ENCODE measurements around the gene NMBR.
"Not testable (repeated sequence)": the region's sequence is repeated elsewhere in the genome, so short reads cannot be mapped to it uniquely, and the experiment has no call there.

NMBR gene

DNA sequence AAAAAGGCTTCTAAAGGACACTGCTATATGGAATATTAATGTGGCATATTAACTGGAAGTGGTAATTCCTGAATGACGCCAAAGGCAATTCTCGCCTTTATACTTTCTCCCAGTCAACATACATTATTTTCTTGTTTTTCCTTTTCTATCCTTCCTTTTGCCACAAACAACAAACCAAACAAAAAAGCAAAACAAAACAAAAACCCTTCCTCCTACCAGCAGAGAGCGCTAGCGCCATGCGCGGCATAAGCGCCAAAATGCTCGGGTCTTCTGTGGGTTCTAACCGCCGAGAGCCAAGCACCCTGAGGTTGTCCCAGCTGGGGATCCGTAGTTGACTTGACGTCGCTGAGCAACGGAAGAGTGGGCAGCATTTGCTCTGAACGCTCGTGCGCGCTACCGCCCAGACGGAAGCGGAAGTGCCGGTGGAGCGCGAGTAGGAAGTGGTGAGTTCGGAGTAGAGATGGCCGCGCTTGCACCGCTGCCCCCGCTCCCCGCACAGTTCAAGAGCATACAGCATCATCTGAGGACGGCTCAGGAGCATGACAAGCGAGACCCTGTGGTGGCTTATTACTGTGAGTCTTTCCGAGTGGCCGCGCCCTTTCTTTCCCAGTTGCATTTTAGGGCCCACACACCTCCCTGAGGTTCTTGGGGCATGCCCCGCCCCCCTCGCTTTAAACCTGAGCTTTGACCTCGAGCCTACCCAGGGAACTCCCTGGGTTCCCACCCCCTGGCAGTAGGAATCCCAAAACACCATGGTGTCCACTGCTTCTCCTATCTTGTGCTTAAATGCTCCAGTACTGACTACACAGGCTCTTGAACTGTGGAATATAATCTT, at the start of gene NMBR, which contains the start of gene VTA1:
Gene NMBR, minus strand, starts transcription at position 295 of the 835 bp plus-strand sequence. CDS start 58,464 bp downstream, outside the sequence.
Gene VTA1, plus strand, starts transcription at position 436 of the 835 bp plus-strand sequence. Its CDS starts 25 bp downstream, at position 461.
- peak; percentile 99 for DNase-seq (ENCODE audit: low read depth)

- no peak for DNase-seq (ENCODE audit: low read depth)
These were observed 49.1 kb upstream of the NMBR start for GRCh38 chr6:142195862-142196541.

GRCh38 chr6:142193621-142194020, 46.7 kb upstream of the NMBR start:
- DNase-seq (ENCODE audit: low read depth) = no peak

GRCh38 chr6:142192343-142192742, 45.4 kb upstream of the NMBR start:
- DNase-seq (ENCODE audit: low read depth) = no peak

GRCh38 chr6:142189057-142189456, 42.1 kb upstream of the NMBR start:
- DNase-seq (ENCODE audit: low read depth) = no peak

- not testable (repeated sequence) for DNase-seq (ENCODE audit: low read depth)
These were observed 41.4 kb upstream of the NMBR start for GRCh38 chr6:142188341-142188740.

GRCh38 chr6:142187209-142187608, 40.3 kb upstream of the NMBR start:
- DNase-seq (ENCODE audit: low read depth) = peak; percentile 47

- no peak for DNase-seq (ENCODE audit: low read depth)
These were observed 38.7 kb upstream of the NMBR start for GRCh38 chr6:142185641-142186040.

GRCh38 chr6:142184307-142184706, 37.4 kb upstream of the NMBR start:
- DNase-seq (ENCODE audit: low read depth) = no peak

DNA sequence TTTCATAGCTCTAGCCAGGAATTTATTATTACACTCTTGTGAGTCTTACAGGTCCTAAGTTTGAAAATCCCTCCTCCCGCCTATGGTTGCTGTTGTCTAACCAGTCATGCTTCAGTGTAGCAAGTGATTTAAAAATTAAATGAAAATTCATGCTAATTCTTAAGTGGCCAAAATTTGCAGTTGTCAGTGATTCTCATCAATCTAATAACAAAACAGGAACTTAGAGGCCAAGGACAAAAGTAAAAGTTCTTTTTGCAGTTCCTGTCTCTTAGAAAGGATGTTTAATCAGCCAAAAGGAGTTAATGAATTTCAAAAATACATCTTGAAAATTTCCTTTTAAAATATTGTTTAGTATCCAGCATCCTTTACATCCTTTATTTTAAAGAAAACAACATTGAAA, 36.4 kb upstream of the NMBR start:
- no peak for DNase-seq (ENCODE audit: low read depth)

GRCh38 chr6:142182004-142182403, 35.1 kb upstream of the NMBR start:
- no peak for DNase-seq (ENCODE audit: low read depth)

DNA sequence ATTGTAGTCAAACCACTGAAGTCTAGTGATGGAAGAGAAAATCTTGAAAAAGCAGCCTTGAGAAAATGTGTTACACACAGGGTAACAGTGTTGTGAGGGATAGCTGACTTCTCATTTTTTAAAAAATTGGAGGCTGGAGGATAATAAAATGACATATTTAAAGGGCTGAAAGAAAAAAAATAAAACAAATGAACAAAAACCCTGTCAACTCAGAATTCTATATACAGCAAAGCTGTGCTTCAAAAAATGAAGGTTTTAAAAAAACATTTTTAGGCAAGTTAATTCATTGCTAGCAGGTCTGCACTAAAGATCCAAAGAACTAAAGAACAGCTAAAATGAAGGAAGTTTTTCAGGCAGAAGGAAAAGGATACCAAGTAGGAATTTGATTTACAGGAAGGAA, 31.2 kb upstream of the NMBR start:
- no peak for DNase-seq (ENCODE audit: low read depth)

- no peak for DNase-seq (ENCODE audit: low read depth)
These were observed 27.8 kb upstream of the NMBR start for GRCh38 chr6:142174703-142175102.

- no peak for DNase-seq (ENCODE audit: low read depth)
These were observed 27.1 kb upstream of the NMBR start for GRCh38 chr6:142173980-142174379.

DNA sequence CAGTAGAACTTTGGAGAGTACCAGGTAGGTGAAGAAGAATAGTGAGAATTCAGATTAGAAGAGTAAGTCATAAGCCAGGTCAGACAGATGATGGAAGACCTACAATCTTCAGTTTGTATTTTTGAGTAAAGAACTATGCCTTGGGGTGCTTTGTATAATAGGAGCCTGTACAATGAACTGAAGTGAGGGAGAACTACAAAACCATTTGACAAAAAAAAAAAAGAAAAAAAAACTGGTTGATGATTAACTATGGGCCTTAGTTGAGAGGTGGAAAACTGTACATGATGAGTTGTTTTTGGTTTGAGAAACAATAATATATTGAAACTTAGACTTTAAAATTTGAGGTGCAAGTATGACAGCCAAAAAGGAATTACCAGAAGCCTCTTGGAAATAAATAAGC, 25.8 kb upstream of the NMBR start:
- DNase-seq (ENCODE audit: low read depth) = no peak

GRCh38 chr6:142171351-142171750, 24.4 kb upstream of the NMBR start:
- DNase-seq (ENCODE audit: low read depth) = no peak

DNA sequence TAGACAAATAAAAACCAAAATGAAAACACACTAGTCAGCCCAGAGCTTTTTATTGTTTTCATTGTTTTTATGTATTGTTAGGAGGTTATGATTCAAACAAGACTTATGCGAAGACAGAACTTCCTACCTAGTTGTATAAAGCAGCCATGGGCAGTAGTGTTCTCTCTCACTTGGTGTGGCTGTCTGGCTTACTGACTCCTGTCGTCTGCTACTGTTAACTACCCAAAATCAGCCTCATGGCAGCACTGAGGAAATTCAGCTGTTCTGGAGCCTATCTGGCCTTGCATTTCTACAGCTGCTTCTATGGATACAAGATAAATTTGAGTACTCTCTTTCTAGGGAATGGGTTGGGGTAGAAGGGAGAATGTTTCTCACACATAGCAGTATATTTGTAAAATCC, 20.6 kb upstream of the NMBR start:
- no peak for DNase-seq (ENCODE audit: low read depth)

GRCh38 chr6:142167071-142167470, 20.1 kb upstream of the NMBR start:
- no peak for DNase-seq (ENCODE audit: low read depth)

DNA sequence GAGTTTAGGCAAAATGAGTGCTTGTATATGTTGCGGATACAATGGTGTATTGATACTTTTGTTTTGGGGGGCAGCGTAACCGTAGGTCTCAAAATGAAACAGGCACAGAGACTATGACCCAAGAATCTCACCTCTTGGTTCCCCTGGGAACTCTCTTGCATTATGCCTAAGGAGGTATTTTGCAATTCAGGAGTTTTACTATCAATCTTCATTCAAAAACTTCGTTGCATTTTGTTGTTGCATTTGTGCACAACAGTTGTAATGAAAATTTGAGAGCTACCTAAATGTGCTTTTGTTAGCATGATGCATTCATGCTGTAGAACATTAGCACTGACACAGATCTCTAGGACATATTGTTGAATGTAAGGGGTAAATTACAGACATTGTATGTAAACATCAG, 18.3 kb upstream of the NMBR start:
- no peak for DNase-seq (ENCODE audit: low read depth)

GRCh38 chr6:142162780-142163179, 15.9 kb upstream of the NMBR start:
- DNase-seq (ENCODE audit: low read depth) = no peak

- not testable (repeated sequence) for DNase-seq (ENCODE audit: low read depth)
These were observed 9.8 kb upstream of the NMBR start for GRCh38 chr6:142156758-142157068.

GRCh38 chr6:142155895-142156757, 9.2 kb upstream of the NMBR start:
- DNase-seq (ENCODE audit: low read depth) = no peak

DNA sequence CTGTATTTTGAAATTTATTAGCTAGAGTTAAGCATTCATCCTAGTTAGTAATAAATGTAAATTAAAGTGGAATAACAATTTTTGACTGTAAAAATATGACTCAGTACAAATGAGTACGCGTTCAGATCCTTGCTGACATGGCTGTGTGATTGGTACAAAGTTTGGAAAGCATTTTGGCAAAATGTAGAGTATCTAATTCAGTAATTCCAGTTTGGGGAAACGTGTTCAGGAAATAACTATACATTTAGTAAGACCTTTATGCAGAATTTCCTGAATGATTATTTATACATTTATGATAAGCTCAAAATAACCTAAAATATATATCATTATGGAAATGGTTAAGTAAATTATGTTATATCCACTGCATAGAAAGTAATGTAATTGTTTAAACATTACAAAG, 8.2 kb upstream of the NMBR start:
- DNase-seq (ENCODE audit: low read depth) = no peak

Data from GM04504 (cell line).